SKM-1 treated with dmso at 0.1 percent for 144 hours (cell line): ENCODE data around the gene TEDC1.

Experiments
- DNase-seq: peaks from one replicate; lab custom pipeline; 2025; ENCODE audit not compliant: unreplicated experiment; lab: John Stamatoyannopoulos, UW

TEDC1 gene

DNA sequence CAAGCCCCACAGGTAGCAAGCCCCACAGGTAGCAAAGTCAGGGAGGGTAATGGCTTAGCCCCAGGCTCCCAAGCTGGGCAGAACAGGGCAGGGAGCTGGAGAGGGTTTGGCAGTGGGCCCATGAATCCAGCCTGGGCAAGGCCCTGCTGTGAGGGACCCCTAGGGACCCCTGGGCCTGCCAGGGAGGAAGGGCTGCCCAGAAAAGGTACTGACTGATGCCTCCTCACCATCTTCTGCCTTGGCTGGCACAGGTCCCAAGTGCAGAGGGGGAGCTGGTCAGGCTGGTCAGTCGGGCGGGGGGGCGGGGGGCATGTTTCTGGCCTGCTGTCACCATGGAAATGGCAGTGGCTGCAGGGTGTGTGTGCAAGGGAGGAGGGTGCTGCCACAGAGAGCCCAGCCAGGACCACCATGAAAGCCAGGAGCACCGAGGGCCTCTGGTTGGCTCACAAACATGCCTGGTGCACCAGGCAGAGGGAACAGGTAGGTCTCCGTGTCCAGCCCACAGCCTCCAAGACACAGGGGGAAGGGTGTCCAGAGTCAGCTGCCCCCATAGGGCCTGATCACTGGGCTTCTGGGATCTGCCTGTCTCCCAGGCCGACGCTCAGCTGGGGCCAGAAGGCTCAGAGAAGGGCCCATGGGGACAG, 17.9 kb upstream of the TEDC1 start:
- no peak for DNase-seq

DNA sequence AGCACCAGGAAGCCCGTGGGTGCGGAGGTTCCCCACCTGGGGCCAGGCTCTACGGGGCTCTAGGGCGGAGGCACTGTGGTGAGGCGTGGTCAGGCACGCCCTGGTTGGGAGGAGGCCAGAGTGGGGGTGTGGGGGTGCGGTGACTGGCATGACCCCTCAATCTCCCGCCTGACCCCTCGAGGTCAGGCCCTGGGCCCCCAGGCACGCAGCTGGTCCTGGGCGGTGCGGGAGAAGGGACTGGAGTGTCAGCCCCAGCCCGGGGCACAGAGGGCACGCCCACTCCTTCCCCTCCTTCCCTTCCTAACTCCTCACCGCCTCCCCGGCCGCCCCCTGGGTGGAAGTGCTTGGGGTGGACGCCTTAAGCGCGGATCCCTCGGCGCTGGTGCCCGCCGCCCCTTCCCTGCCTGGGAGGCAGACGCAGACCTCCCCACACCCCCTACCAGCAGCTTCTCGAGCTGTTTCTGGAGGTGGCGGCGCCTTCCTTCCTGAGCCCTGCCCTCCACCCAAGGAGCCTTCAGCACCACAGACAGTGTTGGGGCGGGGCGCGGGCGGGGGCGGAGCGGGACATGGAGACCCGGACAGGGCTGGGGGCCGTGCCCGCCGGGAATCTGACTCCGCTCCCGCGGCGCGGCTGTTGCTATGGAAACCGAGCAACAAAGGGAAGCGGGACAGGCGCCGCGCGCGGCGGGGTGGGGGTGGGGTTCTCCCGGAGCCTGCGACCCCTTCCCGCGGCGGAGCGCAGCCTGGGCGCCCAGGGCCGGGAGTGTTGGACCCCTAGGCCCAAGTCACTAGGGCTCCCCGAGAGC, 17.2 kb upstream of the TEDC1 start:
- no peak for DNase-seq

DNA sequence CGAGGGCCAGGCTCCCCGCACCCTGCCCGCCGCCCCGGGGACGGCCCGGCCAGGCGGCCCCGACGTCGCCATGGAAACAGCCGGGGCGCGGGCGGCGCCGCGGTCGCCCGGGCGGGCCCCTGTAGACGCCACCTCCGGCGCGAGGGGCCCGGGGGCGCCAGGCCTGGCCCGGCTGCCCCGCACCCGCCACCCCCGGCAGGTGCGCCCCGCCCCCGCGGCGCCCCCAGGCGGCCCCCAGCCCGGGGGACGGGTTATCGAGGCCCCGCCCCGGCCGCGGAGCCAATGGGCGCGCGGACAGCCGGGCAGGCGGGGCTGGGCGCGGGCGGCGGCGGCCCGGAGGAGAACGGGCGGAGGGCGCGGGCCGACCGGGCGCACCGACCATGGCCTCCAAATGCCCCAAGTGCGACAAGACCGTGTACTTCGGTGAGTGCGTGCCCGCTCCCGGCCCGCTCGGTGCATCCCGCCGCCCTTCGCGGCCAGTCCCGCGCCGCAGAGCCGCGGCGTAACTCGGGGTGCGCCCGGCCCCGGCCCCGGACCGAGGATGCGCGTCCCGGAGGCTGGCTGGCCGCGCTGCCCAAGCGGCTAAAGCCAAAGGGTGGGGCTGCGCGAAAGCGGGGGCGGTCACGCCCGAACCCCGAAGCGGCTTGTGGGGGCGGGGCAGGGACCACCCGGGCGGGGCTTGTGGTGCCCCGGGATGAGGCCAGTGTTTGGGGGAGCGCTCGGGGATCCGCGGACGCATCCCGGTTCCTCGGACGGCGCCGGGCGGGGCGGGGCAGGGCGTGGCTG, 16.4 kb upstream of the TEDC1 start, which contains the start of gene CRIP2:
Gene CRIP2, plus strand, starts transcription at position 339 of the 786 bp plus-strand sequence. Its CDS starts 42 bp downstream, at position 381.
- no peak for DNase-seq

DNA sequence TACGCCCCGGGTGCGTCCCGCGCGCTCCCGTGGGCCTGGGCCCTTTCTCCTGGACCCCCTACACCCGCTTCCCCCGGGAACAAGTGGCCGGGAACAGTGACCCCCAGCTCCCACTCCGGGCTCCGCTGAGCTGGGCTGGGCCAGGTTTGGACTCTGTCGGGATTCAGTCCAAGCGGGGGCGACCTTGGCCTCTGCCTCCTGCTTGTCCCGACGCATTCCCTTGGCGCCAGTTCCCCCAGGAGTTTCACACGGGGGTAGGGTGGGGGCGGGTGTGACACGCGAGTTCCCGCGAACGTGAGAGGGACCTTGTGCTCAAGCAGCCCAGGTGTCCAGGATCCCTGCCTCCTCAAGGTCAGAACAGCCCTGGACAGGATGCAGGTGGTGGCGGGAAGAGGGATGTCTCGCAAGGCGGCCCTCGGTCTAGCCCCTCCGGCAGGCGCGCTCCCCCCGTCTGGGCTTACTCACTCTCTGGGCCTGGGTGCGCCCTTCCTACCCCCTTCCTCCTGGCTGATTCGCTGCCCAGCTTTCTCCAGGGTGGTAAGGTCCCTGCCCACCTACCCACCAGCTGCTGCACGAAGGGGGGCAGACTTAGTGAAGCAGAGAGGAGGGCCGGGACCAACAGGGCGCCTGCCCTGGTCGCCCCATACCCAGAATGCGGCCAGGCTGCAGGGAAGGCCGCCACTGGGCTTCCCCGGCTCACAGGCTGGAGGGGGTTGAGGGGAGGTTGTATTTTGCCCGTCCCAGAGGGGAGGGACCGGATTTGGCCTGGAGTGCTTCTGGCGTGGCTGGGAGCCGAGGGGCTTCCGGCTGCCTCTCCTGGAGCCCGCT, 15.6 kb upstream of the TEDC1 start:
- no peak for DNase-seq

DNA sequence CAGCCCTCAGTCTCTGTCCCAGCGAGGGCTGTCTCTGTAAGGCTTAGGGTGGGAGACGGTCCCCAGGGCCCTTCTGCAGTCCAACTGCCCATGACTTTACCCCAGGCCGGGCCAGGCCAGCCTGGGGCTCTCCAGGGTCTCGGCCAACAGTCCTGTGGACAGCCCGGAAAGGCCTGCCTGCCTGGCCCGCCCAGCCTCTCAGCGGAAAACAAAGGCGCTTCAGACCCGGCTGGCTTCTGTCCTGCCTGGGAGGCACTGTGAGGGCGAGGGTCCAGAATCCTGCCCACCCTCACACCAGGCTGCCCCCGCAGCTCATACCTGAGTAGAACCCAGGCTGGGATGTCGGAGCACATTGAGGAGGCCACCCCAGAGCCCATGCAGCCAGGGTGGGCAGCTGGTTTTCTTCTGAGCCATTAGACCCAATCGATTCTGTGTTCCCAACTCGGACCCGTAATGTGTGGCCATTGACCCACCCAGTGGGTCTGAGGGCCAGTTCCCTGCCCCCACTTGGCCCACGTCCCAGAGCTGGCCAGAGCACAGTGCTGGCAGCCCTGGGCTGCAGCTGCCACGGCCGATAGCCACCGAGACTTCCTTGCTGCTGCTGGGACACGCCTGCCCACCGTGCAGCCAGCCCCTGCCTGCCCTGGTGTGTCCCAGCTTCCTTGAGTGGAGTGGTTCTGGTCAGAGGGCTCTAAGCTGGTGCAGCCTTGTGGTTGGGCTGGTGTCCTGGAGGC, 14.8 kb upstream of the TEDC1 start:
- no peak for DNase-seq

DNA sequence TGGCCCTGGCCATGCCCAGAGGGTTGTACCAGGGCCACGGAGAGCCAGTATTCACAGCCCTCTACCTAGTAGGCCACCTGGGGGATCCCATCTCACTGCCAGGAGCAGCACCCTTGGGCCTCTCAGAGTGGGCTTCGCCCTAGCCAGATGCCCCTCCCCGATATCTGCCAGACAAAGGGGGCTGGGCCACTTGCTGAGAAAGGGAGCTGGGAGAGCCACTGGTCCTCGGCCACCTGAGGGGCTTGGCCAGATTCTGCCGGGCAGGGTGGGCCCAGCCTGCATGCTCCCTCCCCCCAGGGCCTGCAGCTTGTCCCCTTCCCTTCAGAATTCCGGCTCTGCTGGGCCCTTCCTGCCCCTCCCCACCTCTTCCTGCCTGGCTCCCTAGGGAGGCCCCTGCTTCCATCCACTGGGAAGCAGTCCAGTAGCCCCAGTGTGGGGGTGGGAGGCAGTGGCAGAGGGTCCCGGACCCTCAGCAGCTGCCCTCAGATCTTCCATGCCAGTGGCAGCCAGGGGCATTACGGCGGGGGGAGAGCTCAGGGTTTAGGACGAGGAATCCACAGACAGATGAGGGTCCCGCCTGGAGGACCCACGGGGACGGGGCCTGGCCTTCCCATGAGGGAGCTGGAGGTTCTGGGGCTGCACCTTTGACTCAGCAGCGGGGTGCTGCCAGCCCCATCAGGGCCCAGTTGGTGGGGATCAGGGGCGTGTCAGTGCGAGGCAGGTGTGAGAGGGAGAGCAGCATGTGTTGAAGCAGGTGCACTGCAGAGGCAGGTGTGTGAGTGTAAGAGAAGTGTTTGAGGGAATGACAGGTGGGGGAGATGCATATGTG, 14.0 kb upstream of the TEDC1 start:
- no peak for DNase-seq

DNA sequence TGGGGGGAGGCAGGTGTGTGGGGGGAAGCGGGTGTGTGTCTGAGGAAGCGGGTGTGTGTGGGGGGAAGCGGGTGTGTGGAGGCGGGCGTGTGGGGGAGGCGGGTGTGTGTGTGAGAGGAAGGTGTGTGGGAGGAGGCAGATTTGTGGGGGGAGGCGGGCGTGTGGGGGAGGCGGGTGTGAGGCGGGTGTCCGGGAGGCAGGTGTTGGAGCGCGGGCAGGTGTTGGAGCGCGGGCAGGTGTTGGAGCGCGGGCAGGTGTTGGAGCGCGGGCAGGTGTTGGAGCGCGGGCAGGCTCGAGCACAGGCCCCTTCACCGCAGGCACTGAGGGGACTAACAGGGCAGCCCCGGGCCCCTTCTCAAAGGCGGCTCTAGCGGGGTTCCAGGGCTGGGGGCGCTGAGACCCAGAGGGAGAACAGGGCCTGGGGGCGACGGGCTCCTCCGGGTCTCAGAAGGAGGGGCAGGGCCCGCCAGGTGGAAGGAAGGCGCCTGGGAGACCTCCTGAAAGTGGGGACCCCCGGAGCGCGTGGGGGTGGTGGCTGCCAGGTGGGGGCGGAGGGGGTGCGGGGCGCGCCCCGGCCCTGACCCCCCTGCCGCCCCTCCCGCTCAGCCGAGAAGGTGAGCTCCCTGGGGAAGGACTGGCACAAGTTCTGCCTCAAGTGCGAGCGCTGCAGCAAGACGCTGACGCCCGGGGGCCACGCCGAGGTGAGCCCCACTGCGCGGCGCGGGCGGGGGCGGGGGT, 13.2 kb upstream of the TEDC1 start:
- DNase-seq, result no peak

DNA sequence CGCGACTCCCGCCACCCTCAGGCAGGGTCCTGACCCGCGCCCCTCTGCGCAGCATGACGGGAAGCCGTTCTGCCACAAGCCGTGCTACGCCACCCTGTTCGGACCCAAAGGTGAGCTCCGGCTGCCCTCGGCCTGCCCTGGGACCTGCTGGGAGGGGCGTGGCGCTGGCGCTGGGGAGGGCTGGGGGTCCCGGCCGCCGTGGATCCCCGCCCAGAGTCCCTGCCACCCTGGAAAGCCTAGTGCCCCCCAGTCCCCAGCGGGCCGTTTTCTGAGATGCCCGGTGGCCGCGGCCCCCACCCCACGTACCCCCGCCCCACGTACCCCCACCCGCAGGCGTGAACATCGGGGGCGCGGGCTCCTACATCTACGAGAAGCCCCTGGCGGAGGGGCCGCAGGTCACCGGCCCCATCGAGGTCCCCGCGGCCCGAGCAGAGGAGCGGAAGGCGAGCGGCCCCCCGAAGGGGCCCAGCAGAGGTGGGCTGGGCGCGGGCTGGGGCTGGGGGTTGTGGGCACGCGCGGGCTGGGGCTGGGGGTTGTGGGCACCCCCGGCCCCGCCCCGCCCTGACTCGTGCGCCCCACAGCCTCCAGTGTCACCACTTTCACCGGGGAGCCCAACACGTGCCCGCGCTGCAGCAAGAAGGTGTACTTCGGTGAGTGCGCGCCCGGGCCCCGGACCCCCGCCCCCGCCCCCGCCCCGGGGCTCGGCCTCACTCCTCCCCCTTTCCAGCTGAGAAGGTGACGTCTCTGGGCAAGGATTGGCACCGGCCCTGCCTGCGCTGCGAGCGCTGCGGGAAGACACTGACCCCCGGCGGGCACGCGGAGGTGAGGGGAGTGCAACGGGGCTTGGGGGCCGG, 12.4 kb upstream of the TEDC1 start:
- DNase-seq, result no peak

DNA sequence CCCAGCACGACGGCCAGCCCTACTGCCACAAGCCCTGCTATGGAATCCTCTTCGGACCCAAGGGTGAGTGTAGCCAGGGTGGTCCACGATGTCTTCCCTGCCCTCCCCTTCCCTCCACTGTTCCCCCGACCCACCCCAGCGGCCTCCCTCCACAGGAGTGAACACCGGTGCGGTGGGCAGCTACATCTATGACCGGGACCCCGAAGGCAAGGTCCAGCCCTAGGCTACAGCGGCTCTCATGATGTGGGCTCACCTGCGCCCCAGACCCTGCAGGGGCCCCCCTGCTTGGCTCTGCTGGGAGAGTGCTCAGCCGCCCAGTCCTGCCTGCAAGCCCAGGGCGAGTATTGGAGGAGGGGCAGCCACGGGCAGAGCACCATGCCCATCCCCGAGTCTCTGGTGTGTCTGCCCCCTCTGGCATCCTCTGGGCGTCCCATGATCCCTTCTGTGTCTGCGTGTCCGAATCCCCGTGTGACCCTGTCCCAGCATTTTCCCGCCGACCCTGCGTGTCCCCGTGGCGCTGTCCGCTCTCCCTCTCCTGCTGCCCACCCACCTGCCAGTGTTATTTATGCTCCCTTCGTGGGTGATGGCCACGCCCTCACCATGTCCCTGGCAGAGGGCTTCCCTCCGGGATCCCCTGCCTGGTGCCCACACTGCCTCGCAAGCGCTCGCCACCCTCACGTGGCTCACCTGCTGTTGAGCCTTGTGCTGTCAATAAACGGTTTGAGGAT, 11.5 kb upstream of the TEDC1 start:
- DNase-seq, result no peak

DNA sequence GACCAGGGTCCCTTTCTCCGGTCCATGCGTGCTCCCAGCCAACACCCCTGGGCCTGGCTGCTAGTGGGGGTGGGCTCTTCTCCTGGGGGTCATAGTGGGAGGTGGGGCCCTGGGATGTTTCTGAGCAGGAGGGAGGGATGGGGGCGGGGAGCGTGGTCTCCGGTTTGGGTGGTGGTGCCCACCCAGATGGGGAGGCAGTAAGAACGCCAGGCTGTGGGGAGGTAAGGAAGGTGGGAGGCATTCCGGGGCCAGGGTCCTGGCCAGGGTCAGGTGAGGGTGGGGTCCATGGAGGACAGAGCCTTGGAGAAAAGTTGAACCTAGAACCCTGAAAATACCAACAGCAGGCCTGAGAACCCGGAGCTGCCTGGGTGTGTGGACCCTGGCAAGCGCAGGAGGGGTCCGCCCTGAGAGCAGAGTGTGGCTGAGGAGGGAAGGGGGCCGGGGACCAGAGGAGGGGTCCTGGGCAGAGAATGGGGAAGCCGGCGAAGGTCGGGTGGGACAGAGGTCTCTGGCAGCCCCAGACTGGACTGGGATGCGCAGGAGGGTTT, 10.8 kb upstream of the TEDC1 start:
- DNase-seq, result no peak

DNA sequence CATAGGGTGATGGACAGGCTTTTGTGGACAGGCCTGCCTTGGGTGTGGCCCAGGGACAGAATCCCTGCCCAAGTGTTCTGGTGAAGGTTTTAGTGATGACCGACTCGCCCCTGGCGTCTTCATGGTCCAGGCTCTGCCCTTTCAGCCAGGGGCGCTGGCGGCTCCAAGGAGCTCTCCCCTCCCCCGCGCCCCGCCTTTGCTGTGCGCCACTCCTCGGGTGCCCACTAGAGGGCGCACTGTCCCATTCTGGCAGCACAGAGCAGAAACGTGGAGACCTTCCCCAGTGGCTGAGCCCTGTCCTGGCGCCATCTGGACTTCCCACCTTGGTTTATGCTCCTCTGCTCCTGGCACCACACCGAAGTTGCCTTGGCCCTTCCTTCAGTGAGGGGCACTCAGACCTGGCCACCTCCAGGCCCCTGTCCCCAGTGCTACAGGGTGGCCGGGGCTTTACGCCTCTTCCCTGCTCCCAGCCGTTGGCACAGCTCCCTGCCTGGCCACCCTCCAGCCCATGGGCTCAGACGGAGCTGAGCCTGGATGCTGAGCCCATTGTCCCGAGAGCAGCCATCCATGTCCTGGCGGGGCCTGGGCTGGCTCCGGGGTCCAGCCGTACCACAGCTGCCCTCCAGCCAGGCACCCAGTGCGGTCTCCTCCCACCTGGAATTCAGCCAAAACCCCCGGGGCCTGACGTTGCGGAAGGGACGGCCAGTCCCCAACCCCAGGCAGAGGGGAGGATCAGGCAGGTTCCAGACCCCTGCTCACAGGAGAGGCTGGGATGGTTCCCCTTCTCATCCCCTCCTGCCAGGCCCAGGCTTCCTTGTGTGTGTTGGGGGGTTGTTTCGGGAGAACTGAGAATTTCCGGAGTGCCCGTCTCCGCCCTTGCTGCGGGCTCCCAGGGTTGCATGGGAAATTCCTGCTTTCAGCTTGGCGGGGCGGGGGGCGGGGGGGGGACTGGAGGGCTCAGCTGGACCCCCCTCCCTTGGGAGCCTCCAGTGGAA, 9.9 kb upstream of the TEDC1 start:
- peak; percentile 43 for DNase-seq

DNA sequence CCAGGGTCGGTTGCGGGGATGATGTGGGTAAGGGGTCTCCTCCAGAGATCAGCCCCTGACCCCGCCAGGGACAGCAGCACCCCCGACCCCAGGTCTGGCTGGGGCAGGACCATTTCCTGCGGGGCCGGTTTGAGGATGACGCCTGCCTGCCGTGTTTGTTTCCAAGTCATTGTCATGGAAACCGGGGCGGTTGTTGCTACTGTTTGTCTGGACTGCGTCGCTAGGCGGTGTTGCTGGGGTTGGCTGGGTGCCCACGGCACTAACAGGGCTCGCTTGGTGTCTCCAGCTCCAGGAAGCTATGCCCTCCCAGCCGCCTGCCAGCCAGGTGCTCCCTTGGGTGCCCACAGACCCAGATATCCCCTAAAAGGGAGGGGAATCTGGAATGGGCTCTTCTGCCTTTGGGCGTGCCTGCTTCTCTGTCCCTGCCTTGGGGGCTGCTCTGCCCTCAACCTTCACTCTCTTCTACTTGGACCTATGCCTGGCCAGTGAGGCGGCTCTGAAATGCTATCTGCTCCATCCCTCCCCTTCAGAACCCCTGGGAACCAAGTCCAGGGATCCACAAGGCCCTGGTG, 9.1 kb upstream of the TEDC1 start:
- DNase-seq, result peak; percentile 76

DNA sequence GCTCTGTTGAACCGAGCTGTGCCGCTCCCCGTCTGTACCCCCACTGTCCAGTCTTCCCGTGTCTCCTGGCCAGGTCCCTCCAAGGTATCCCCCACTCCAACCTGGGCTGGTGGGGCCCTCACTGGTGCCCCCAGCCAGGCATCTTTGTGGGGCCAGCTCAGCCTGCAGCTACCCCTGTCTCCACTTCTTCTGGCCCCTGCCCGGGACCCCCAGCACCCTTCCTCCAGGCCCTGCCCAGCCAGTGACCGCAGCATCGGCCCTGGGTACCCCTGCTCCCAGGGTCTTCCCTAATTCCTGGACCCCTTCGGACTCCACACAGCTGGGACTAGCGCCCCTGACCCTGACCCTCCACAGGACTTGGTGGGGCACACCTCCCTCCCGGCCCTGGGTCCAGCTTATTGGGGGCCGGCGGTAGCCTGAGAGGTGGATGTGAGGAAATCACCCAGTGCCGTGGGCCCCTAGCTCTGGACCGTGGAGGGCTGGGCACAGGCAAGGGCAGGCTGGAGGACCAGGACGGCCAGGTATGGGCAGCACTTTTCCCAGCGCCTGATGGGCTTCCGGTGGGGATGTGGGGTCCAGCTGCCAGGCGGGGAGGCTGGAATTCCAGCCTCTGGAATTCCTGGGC, 8.4 kb upstream of the TEDC1 start:
- no peak for DNase-seq

DNA sequence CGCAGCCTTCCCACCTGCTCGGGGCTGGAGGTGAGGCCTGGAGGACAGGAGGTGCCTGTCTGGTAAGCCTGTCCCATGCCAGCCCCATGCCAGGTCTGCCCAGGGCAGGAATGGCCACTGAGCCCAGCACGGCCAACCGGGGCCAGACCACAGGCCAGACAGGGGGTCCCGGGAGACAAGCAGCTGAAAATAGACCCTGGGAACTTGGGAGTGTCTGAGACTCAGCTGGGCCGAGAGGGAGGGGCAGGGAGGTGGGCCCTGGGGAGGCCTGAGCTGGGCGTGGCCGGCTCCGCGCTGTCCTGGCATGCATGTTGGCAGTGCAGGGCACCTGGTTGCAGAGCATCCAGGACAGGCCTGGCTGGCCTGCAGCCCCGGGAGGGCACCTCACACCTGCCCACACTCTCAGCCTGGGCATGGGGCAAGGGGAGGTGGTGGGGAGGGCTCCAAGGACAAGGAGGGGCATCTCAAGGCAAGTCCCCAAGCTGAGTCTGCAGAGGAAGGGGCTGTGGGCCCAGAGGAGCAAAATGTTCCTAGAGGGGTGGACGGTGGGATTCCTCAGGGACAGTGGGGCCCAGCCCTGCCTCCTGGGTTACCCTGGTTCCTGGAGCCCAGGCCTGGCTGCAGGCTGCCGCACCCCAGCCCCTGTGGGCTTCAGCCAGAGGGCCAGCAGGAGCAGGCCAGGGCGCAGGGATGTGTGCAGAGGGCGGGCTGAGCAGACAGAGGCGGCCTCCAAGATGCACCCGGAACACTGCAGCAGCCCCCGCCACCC, 7.6 kb upstream of the TEDC1 start:
- DNase-seq, result no peak
